Activated T-cell treated with anti-CD3 and anti-CD28 coated beads, Interleukin-2, amount 50 U/mL, for 1 hour (primary cell): Measurements from ENCODE around the gene ADAMTS2.

Experiments
- DNase-seq: peaks from one replicate; pipeline ENCODE4 v3.0.0-alpha.2; 2020

Gene ADAMTS2

GRCh38 chr5:179211068-179211467, 134.2 kb downstream of the ADAMTS2 start:
- no peak for DNase-seq

GRCh38 chr5:179210478-179210877, 134.8 kb downstream of the ADAMTS2 start:
- DNase-seq = no peak

GRCh38 chr5:179209359-179210150, 135.7 kb downstream of the ADAMTS2 start:
- DNase-seq = no peak

- DNase-seq = no peak
These were observed 136.4 kb downstream of the ADAMTS2 start for GRCh38 chr5:179208706-179209358.

GRCh38 chr5:179207920-179208705, 137.1 kb downstream of the ADAMTS2 start:
- DNase-seq = no peak

GRCh38 chr5:179207470-179207869, 137.8 kb downstream of the ADAMTS2 start:
- DNase-seq = no peak

- DNase-seq = no peak
These were observed 138.9 kb downstream of the ADAMTS2 start for GRCh38 chr5:179206366-179206765.

- no peak for DNase-seq
These were observed 140.0 kb downstream of the ADAMTS2 start for GRCh38 chr5:179205277-179205676.

GRCh38 chr5:179204572-179204971, 140.7 kb downstream of the ADAMTS2 start:
- no peak for DNase-seq

- DNase-seq = no peak
These were observed 142.0 kb downstream of the ADAMTS2 start for GRCh38 chr5:179203248-179203647.

GRCh38 chr5:179201986-179202385, 143.3 kb downstream of the ADAMTS2 start:
- no peak for DNase-seq

GRCh38 chr5:179199246-179199645, 146.0 kb downstream of the ADAMTS2 start:
- DNase-seq = no peak

- no peak for DNase-seq
These were observed 146.4 kb downstream of the ADAMTS2 start for GRCh38 chr5:179198825-179199224.

GRCh38 chr5:179196405-179197079, 148.7 kb downstream of the ADAMTS2 start:
- no peak for DNase-seq

- no peak for DNase-seq
These were observed 149.5 kb downstream of the ADAMTS2 start for GRCh38 chr5:179195561-179196404.

- DNase-seq = no peak
These were observed 150.3 kb downstream of the ADAMTS2 start for GRCh38 chr5:179194941-179195381.

GRCh38 chr5:179194201-179194910, 150.9 kb downstream of the ADAMTS2 start:
- DNase-seq = no peak

GRCh38 chr5:179193746-179194145, 151.5 kb downstream of the ADAMTS2 start:
- DNase-seq = no peak

- DNase-seq = no peak
These were observed 152.3 kb downstream of the ADAMTS2 start for GRCh38 chr5:179192891-179193470.

GRCh38 chr5:179192185-179192890, 152.9 kb downstream of the ADAMTS2 start:
- DNase-seq = no peak
